K562 (cell line): ENCODE data around the gene GHDC. TPM values are rescaled to one million over a fixed set of nuclear protein-coding genes. Genes with fewer than 3 reads are reported as not detected.

ENCODE experiments used
- CBFA2T3 ChIP-seq: fragments of 450-650 bp; IDR thresholded peaks from 2 replicates; pipeline ENCODE4 v1.6.1; 2017
- CLOCK ChIP-seq: fragments of 250-450 bp; sonication (Bioruptor Pico); IDR thresholded peaks from 2 replicates; pipeline ENCODE4 v1.4.0; 2020; ENCODE audit warnings: mild to moderate bottlenecking, moderate library complexity, borderline replicate concordance
- DIDO1 ChIP-seq: fragments of 450-650 bp; IDR thresholded peaks from 2 replicates; pipeline ENCODE4 v1.6.1; 2016; ENCODE audit warnings: low read depth, missing biosample characterization, missing genetic modification characterization
- DNMT1 ChIP-seq: fragments of 450-650 bp; IDR thresholded peaks from 2 replicates; pipeline ENCODE4 v1.6.1; 2016; ENCODE audit warnings: antibody characterized with exemption, mild to moderate bottlenecking
- EZH2 ChIP-seq: IDR thresholded peaks from 2 replicates; pipeline ENCODE4 v1.6.1; 2012; ENCODE audit warnings: low read depth, mild to moderate bottlenecking, inconsistent platforms, low read length, borderline replicate concordance
- NONO ChIP-seq, 2 experiments: fragments of 200-400 bp in 1 of 2; fragments of 450-650 bp in 1 of 2; formaldehyde crosslinking in 1 of 2; IDR thresholded peaks; 2 replicates each; pipeline ENCODE4 v1.6.1; 2017; ENCODE audit warnings: low read depth in 2 of 2, mild to moderate bottlenecking in 2 of 2, moderate library complexity in 2 of 2, low read length in 1 of 2
- NR4A1 ChIP-seq, 2 experiments: fragments of 250-450 bp in 1 of 2; fragments of 450-650 bp in 1 of 2; sonication (Bioruptor Pico) in 1 of 2; IDR thresholded peaks; 2 replicates each; pipeline versions ENCODE4 v1.4.0 to v1.6.1; 2016 to 2020; ENCODE audit warnings: mild to moderate bottlenecking in 2 of 2, missing compliant biosample characterization in 1 of 2, missing genetic modification characterization in 1 of 2, moderate library complexity in 1 of 2
- NRF1 ChIP-seq, 2 experiments: fragments of 450-650 bp; IDR thresholded peaks in 1 of 2; conservative IDR thresholded peaks in 1 of 2; 2 replicates each; pipeline ENCODE4 v1.6.1; 2014; ENCODE audit warnings: mild to moderate bottlenecking in 2 of 2
- PPARD ChIP-seq: fragments of 250-450 bp; sonication (Bioruptor Pico); IDR thresholded peaks from 2 replicates; pipeline ENCODE4 v1.8.0; 2022; ENCODE audit warnings: inconsistent platforms, mild to moderate bottlenecking, moderate library complexity
- PYGO2 ChIP-seq: fragments of 450-650 bp; IDR thresholded peaks from 2 replicates; pipeline ENCODE4 v1.6.1; 2016; ENCODE audit warnings: mild to moderate bottlenecking, missing genetic modification characterization, moderate library complexity, missing compliant biosample characterization
- RUNX1 ChIP-seq: sonication (generic); IDR thresholded peaks from 2 replicates; pipeline ENCODE4 v1.6.1; 2016; ENCODE audit warnings: antibody characterized with exemption, low read depth
- TAF7 ChIP-seq: fragments of 450-650 bp; IDR thresholded peaks from 2 replicates; pipeline ENCODE4 v1.6.1; 2016; ENCODE audit warnings: missing genetic modification characterization, missing compliant biosample characterization
- TGIF2 ChIP-seq: sonication (generic); formaldehyde crosslinking; IDR thresholded peaks from 2 replicates; pipeline ENCODE4 v1.8.1; 2022; ENCODE audit warnings: mild to moderate bottlenecking, missing genetic modification reagents, moderate library complexity
- ZNF239 ChIP-seq: fragments of 250-450 bp; sonication (Bioruptor Pico); IDR thresholded peaks from 2 replicates; pipeline ENCODE4 v1.4.0; 2020; ENCODE audit warnings: mild to moderate bottlenecking
- ZNF589 ChIP-seq: fragments of 200-800 bp; sonication (Bioruptor generic); IDR thresholded peaks from 2 replicates; pipeline ENCODE4 v1.6.1; 2016; ENCODE audit warnings: low read depth, missing genetic modification characterization, missing compliant biosample characterization
- ZNF695 ChIP-seq: fragments of 450-650 bp; formaldehyde crosslinking; IDR thresholded peaks from 2 replicates; pipeline ENCODE4 v1.4.0; 2020; ENCODE audit warnings: mild to moderate bottlenecking, moderate library complexity
- ZNF696 ChIP-seq: fragments of 250-450 bp; sonication (Bioruptor Pico); conservative IDR thresholded peaks from 2 replicates; pipeline ENCODE4 v1.4.0; 2020; ENCODE audit warnings: mild to moderate bottlenecking, moderate library complexity
- ZNF766 ChIP-seq: fragments of 200-800 bp; sonication (Bioruptor generic); conservative IDR thresholded peaks from 2 replicates; pipeline ENCODE4 v1.6.1; 2016; ENCODE audit warnings: missing genetic modification characterization, missing compliant biosample characterization
- ZNF77 ChIP-seq: fragments of 250-450 bp; sonication (Bioruptor Pico); IDR thresholded peaks from 2 replicates; pipeline ENCODE4 v1.5.0; 2020
- ZNF79 ChIP-seq: fragments of 250-450 bp; sonication (Bioruptor Pico); IDR thresholded peaks from 2 replicates; pipeline ENCODE4 v1.4.0; 2020; ENCODE audit warnings: low read depth, mild to moderate bottlenecking, moderate library complexity
- polyA plus RNA-seq, 8 experiments: library from polyadenylated mRNA; depleted of rRNA in 4 of 8; stranded (reverse) in 5 of 8; unstranded in 3 of 8; fragments of >200 nt; fragmentation: Nextera tagmentation in 2 of 8; fragmentation: Illumina TruSeq in 1 of 8; extraction: Ambion mirVana in 2 of 8; extraction: Trizol in 1 of 8; gene quantifications; 2 replicates each; pipeline versions ENCODE4 v1.2.1 to v1.2.3, GENCODE V29; 2011 to 2014; ENCODE audit warnings: inconsistent platforms in 1 of 8, missing spikeins in 1 of 8
- total RNA-seq, 7 experiments: library from RNA; depleted of rRNA in 6 of 7; stranded (reverse); fragments of >200 nt in 6 of 7; fragmentation: Illumina TruSeq in 2 of 7; extraction: Trizol in 2 of 7; gene quantifications; 2 replicates each; pipeline versions ENCODE4 v1.2.1 to v1.2.3, GENCODE V29; 2011 to 2021; ENCODE audit warnings: low replicate concordance in 1 of 7
- TF ChIP-seq, protein P1 (sequence below): sonication (generic); formaldehyde crosslinking; IDR thresholded peaks from 2 replicates; pipeline ENCODE4 v1.8.0; 2022; ENCODE audit warnings: mild to moderate bottlenecking, missing genetic modification reagents
- TF ChIP-seq, protein P2 (sequence below): fragments of 450-650 bp; IDR thresholded peaks from 2 replicates; pipeline ENCODE4 v1.7.0; 2016; ENCODE audit warnings: borderline replicate concordance

The GHDC gene
- total and polyA plus RNA-seq, 9 of the 15 experiments (the other 6 are each of a cell fraction or from before 2014, with no cell fraction given) = 0.65 to 23.2 (median 11.2) TPM

DNA sequence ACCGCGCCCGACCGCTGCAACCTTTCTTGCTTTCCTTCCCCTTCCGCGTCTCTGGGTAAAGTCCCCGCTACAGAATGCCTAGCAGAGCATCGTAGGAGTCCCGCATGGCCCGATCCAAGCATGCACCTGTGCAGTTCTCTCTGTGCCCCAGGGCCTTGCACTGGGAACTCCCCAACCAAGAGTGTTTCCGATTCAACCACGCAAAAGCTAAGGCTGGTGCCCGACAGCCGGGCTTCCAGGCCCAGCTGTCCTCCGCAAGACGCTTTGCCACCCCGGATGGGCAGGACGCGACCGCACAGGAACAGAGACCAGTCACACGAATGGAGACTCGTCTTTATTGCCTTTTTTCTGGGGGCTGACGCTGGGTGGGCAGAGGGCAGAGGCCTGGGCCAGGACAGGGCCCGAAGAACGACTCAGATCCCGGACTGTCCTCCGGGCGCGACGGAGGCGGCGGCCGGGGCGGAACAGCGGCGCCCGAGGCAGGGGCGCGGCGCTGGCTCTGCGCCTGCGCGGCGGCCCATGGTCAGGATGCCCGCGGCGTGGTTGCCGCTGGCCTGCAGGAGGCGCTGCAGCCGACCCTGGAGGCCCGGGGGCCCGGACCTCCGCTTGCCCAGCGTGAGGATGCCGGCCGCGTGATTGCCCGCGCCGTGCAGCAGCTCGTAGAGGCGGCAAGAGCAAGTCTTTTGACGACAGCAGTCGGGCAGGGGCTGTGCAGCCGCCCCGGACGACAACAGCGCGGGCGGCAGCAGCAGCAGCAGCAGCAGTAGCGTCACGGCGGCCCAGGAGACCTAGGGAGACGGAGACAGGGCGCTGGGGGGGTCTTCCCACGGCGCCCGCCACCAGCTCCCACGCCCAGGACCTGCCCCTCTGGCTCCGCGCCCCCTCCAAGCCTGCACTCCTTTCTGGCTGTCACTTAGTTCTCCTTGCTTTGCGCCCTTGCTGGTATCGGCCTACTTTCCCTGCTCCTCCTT is 10.3 kb downstream of the GHDC start (continued):
- TF ChIP-seq ZNF766 (CRISPR knock-in tag) (no peak), ZNF77 (no peak), TGIF2 (CRISPR knock-in tag) (no peak), PPARD (CRISPR knock-in tag) (no peak), ZNF79 (CRISPR knock-in tag) (no peak), CBFA2T3 (no peak), DIDO1 (tag) (no peak), NR4A1 (CRISPR knock-in tag; IDR thresholded peaks at IDR 0.05) (peak; percentile 67; the same call in 1 of the 2 replicates), NR4A1 (tag; IDR thresholded peaks at IDR 0.05) (peak; percentile 85), PYGO2 (tag) (no peak), NONO (IDR thresholded peaks at IDR 0.05; ENCODE audit: low read depth in 2 of 2, low read length in 1 of 2) (peak in 1 of 2 experiments; percentile 75; a peak in 1 of 4 replicates), TAF7 (tag) (0 out of 2 replicates have a peak, but pooled peaks have one; percentile 29), CLOCK (CRISPR knock-in tag) (no peak), RUNX1 (no peak), NRF1 (conservative IDR thresholded peaks at IDR 0.05 in 1 of 2, IDR thresholded peaks at IDR 0.05 in 1 of 2) (peak; percentile 95 to 96), ZNF239 (CRISPR knock-in tag) (no peak), DNMT1 (no peak), EZH2 (no peak), ZNF589 (peak; percentile 84; the same call in 1 of the 2 replicates), ZNF695 (CRISPR knock-in tag) (peak; percentile 73; the same call in 1 of the 2 replicates), ZNF696 (CRISPR knock-in tag) (no peak)
- TF ChIP-seq, protein P1, sequence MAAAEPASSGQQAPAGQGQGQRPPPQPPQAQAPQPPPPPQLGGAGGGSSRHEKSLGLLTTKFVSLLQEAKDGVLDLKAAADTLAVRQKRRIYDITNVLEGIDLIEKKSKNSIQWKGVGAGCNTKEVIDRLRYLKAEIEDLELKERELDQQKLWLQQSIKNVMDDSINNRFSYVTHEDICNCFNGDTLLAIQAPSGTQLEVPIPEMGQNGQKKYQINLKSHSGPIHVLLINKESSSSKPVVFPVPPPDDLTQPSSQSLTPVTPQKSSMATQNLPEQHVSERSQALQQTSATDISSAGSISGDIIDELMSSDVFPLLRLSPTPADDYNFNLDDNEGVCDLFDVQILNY (CRISPR knock-in tag) = no peak
- TF ChIP-seq, protein P2, sequence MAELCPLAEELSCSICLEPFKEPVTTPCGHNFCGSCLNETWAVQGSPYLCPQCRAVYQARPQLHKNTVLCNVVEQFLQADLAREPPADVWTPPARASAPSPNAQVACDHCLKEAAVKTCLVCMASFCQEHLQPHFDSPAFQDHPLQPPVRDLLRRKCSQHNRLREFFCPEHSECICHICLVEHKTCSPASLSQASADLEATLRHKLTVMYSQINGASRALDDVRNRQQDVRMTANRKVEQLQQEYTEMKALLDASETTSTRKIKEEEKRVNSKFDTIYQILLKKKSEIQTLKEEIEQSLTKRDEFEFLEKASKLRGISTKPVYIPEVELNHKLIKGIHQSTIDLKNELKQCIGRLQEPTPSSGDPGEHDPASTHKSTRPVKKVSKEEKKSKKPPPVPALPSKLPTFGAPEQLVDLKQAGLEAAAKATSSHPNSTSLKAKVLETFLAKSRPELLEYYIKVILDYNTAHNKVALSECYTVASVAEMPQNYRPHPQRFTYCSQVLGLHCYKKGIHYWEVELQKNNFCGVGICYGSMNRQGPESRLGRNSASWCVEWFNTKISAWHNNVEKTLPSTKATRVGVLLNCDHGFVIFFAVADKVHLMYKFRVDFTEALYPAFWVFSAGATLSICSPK = no peak
